ENCODE measurements around the gene TRMT6.

The TRMT6 gene

DNA sequence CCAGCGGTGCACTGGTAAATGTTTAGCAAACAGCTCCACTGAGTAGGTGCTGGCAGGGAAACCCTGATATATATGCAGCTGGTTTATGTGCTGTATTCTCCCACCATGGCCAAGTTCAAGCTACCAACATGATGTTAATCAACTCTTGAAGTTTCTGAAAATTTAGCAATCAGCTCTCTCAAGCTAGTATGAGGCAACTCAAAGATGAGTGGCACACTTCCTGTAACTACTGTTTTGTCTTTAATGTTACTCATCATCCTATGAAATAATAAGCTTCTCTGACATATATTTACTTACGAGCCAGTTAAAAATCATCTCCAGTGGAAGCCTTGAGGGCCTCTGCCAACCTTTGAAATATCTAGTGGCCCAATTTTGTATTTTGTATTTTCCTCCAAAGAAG is 54.7 kb downstream of the TRMT6 start:
- no peak for DNase-seq (ENCODE audit: low read depth)

DNA sequence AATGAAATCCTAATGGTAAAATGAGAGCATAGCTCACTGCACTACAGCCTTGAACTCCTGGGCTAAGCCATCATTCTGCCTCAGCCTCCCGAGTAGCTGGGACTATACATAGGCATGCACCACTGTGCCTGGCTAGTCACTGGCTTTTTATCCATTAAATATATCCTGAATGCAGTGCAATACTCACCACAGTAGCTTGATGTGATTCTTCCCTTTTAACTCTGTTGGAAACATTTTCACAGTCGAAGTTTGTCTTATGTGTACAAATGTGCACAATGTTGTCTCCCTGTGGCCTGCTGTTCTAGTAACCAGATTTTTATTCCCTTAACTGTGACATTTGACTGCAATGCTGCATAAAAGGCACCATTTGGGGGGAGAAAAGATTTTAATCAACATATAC is 56.7 kb downstream of the TRMT6 start:
- no peak for DNase-seq (ENCODE audit: low read depth)

GRCh38 chr20:5893052-5893451 is 57.3 kb downstream of the TRMT6 start:
- DNase-seq (ENCODE audit: low read depth): no peak

DNA sequence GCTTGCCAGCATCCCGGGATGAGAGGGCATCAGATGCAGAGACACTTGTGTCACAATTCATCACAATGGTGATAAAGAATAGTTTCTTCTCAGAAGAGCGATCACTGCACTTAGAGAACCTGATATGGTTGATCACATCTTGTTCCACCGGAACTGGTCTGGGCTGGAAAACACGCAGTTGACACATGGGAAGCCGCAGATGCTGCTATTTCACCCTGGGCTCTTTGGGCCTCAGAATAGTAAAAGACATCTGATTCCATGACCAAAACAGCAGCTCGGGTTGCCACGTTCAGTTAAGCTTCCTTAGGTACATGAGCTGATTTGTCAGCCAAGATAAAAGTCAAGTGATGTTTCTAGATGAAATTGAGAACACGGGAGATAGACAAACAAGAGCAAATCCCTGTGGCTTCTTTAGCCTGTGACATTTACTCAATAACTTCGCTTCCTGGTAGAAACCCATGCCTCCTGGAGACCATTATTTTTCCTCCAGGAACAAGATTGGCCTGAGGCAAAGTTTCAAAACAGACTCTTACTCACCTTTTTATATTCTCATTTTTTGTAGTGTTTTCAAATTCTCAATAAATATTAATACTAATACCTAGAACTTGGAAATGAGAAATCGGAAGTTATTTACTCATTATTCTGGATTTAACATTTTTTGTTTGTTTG is 59.4 kb downstream of the TRMT6 start:
- DNase-seq (ENCODE audit: low read depth): no peak

DNA sequence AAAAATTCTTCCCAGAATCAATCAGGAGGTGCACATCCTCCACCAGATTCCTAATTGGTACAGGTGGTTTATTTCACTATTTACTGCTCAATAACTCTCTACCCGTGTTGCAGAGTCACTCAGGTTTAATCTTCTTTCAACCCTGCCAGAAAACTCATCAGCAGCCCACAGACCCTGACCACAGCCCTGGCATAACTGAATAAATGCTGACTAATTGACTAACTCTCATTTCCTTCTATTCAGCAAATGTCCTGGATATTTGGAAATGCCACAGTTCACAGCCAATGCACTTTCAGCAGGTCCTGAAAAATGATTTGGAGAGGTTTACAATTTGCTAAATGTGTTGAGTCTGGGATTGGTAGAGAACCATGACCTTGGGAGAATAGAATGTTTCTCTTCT is 62.3 kb downstream of the TRMT6 start:
- no peak for DNase-seq (ENCODE audit: low read depth)

- DNase-seq (ENCODE audit: low read depth): no peak
Measured at GRCh38 chr20:5887386-5887785, 62.9 kb downstream of the TRMT6 start.

All from GM04504 (cell line).